ENCODE results near the gene NFX1.
"Not testable (repeated sequence)": the region's sequence is repeated elsewhere in the genome, so short reads cannot be mapped to it uniquely, and the experiment has no call there.

DNA sequence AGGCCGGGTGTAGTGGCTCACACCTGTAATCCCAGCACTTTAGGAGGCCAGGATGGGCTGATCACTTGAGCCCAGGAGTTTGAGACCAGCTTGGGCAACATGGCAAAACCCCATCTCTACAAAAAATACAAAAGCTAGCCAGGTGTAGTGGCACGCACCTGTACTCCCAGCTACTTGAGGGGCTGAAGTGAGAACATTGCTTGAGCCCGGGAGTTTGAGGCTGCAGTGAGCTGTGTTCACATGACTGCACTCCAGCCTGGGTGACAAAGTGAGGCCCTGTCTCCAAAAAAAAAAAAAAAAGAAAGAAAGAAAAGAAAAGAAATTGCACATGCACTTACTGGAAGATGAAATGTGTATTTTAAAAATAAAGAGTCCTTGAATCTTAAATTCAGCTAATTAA, 26.8 kb downstream of the NFX1 start:
- TF ChIP-seq, protein P1, sequence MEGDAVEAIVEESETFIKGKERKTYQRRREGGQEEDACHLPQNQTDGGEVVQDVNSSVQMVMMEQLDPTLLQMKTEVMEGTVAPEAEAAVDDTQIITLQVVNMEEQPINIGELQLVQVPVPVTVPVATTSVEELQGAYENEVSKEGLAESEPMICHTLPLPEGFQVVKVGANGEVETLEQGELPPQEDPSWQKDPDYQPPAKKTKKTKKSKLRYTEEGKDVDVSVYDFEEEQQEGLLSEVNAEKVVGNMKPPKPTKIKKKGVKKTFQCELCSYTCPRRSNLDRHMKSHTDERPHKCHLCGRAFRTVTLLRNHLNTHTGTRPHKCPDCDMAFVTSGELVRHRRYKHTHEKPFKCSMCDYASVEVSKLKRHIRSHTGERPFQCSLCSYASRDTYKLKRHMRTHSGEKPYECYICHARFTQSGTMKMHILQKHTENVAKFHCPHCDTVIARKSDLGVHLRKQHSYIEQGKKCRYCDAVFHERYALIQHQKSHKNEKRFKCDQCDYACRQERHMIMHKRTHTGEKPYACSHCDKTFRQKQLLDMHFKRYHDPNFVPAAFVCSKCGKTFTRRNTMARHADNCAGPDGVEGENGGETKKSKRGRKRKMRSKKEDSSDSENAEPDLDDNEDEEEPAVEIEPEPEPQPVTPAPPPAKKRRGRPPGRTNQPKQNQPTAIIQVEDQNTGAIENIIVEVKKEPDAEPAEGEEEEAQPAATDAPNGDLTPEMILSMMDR (IDR thresholded peaks at IDR 0.05), result not testable (repeated sequence)
- TF ChIP-seq POLR2A (IDR thresholded peaks at IDR 0.05), result not testable (repeated sequence)
